Activated CD4-positive, alpha-beta T cell treated with anti-CD3 and anti-CD28 coated beads, Interleukin-2, amount 10 ng/mL, durations not matched to agents 7 days and 5 days (primary cell): Measurements from ENCODE around the gene SLC6A13. TPM values are rescaled to one million over a fixed set of nuclear protein-coding genes. Genes with fewer than 3 reads are reported as not detected.

ENCODE experiments used
- CTCF ChIA-PET: fragments of 350-600 bp; sonication (Branson Sonifier 250); formaldehyde crosslinking; loops from one replicate; lab custom pipeline; 2021; ENCODE audit warnings: antibody characterized with exemption; lab: Charles Lee
- POLR2A ChIA-PET: fragments of 350-600 bp; sonication (Branson Sonifier 250); formaldehyde crosslinking; loops from one replicate; lab custom pipeline; 2021; ENCODE audit warnings: antibody characterized with exemption; lab: Charles Lee
- DNase-seq: peaks from one replicate; pipeline ENCODE4 v3.0.0-alpha.2; 2020
- H3K27ac Mint-ChIP-seq: one replicate; pipeline ENCODE4 v1.8.0; 2021; ENCODE audit warnings: mild to moderate bottlenecking, moderate library complexity, mixed read lengths
- H3K27me3 Mint-ChIP-seq: one replicate; pipeline ENCODE4 v1.8.0; 2021; ENCODE audit warnings: mixed read lengths
- H3K36me3 Mint-ChIP-seq: one replicate; pipeline ENCODE4 v1.8.0; 2021; ENCODE audit warnings: low read depth, mixed read lengths
- H3K4me1 Mint-ChIP-seq: one replicate; pipeline ENCODE4 v1.8.0; 2021; ENCODE audit warnings: mixed read lengths
- H3K4me3 Mint-ChIP-seq: one replicate; pipeline ENCODE4 v1.8.0; 2021; ENCODE audit warnings: mild to moderate bottlenecking, moderate library complexity, mixed read lengths
- H3K9me3 Mint-ChIP-seq: one replicate; pipeline ENCODE4 v1.8.0; 2021; ENCODE audit warnings: mixed read lengths
- total RNA-seq, 2 experiments: library from RNA; stranded (reverse); gene quantifications; one replicate each; pipeline ENCODE4 v1.2.3, GENCODE V29; 2021

Gene SLC6A13
- total RNA-seq, 2 experiments from 2014 or later, result 0.15 to 0.19 TPM

DNA sequence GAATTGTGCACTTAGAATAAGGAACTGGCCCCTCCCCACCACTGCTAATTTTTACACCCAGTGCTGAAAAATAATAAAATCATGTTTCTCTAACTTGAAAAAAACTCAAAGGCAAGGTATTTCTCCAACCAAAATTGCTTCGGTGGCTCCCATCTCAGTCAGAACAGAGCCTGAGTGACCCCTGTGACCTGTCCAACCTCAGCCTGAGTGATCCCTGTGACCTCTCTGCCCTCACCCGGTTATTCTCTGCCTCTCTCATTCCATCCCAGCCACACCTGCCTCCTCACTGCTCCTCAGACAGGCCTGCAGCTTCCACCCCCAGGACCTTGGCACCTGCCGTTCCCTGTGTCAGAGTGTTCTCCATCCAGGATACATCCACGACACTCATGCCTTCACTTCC lies 53.8 kb downstream of the SLC6A13 start:
- CTCF ChIA-PET, result no interaction called here
- Mint-ChIP-seq H3K27ac (no peak overlapping the region), H3K36me3 (no peaks in the 10 kb centered on the region), H3K4me1 (no peaks in the 10 kb centered on the region), H3K9me3 (no peaks in the 10 kb centered on the region), H3K27me3 (peaks cover 32% of the 10 kb centered on the region), H3K4me3 (no peak overlapping the region)
- no peak for DNase-seq
- POLR2A ChIA-PET, result no interaction called here

DNA sequence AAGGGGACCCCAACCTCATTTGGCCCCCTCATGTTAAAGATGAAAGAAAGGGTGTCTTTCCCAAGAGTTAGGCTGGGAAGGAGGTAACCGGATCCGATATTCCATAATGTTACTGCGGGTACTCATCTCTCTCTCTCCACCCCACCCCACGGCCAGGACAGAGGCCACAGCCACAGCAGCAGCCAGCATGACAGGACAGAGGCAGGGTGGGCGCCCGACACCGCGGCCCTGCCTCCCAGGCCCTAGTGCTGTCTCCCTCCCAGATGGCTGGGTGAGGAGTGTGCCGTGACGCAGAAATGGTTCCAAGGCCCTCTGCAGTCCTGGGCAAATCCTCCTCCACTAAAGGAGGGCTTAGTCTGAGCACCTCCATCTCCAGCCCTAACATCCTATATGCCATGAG lies 54.8 kb downstream of the SLC6A13 start:
- ChIA-PET POLR2A (no interaction called here), CTCF (no interaction called here)
- peaks cover 27% of the 10 kb centered on the region for H3K27me3 Mint-ChIP-seq
- no peaks in the 10 kb centered on the region for H3K4me1 Mint-ChIP-seq
- no peak for DNase-seq
- H3K4me3 Mint-ChIP-seq, result no peak overlapping the region
- H3K27ac Mint-ChIP-seq, result no peak overlapping the region
- no peaks in the 10 kb centered on the region for H3K9me3 Mint-ChIP-seq
- no peaks in the 10 kb centered on the region for H3K36me3 Mint-ChIP-seq

DNA sequence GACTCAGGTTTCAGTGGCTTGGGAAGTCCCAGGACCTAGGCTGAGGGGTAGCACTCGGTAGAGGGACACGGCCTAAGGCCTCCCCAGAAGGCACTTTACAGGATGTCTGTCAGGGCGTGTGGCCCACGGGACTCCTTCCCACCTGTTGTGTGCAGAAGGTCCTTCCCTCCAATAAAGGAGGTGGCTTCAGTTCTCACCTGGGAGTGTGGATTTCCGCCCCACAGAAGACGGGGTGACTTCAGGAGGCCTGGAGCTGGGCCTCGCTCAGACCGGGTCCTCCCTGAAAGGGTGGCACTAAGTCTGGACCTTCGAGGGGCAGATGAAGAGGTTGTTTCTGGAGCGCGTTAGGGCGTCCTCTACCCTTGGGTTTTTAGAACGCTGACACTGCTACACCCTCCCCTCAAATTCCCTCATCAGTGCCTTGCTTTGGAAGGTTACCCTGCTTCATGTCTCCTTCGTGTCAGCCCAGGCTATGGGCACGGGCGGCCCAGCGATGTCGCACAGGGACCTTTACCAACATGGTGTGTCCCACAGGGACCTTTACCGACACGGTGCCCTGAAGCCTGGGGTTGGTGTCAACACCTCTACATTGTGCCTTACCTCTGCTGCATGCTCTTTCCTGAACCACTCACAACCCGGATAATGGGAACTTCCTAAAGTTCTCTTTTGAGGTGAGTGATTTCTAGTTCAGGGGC lies 55.7 kb downstream of the SLC6A13 start:
- Mint-ChIP-seq H3K9me3 (no peaks in the 10 kb centered on the region), H3K36me3 (no peaks in the 10 kb centered on the region), H3K4me1 (peaks cover 2% of the 10 kb centered on the region), H3K4me3 (no peak overlapping the region), H3K27ac (no peak overlapping the region), H3K27me3 (peaks cover 36% of the 10 kb centered on the region)
- no peak for DNase-seq
- CTCF ChIA-PET, result no interaction called here
- POLR2A ChIA-PET, result no interaction called here

DNA sequence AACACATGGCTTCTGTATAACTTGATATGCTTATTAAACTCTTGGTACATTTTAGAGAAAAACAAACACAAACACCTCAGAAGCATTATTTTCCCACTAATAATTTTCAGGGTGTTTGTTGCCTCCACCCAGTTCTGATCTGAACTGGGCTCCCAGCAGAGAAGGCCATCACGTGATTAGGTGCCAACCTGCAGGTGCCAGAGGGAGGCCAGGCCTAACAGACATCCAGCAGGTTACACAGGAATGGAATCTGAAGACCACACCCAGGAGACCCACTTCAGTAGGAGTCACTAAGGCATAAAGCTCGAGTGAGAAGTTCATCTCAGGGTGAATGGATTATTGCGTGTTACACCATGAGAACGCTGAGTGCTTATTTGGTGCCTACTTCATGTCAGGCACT lies 57.6 kb downstream of the SLC6A13 start:
- Mint-ChIP-seq H3K4me1 (peaks cover 2% of the 10 kb centered on the region), H3K27me3 (peaks cover 47% of the 10 kb centered on the region), H3K9me3 (no peaks in the 10 kb centered on the region), H3K36me3 (no peaks in the 10 kb centered on the region), H3K27ac (no peak overlapping the region), H3K4me3 (no peak overlapping the region)
- CTCF ChIA-PET, result no interaction called here
- DNase-seq, result no peak
- POLR2A ChIA-PET, result no interaction called here

DNA sequence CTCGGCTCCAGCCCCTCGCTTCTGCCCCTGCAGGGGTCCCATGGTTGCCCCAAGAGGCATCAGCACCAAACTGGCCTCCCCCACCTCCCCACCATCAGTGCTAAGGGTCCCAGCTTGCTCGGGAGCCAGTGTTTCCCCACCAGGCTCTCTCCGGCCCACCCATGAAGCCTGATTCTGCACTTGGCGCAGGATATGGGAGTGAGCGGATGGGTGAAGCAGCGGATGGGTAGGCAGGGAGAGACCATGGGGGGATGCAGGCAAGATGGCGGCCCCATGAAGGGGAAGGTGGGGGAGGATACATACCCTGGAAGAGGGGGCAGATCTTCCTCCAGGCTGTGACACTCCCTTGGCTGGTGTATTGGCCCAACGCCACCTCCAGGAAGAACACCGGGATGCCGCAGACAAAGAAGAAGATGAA lies 58.4 kb downstream of the SLC6A13 start:
- POLR2A ChIA-PET, result no interaction called here
- Mint-ChIP-seq H3K36me3 (no peaks in the 10 kb centered on the region), H3K4me1 (peaks cover 2% of the 10 kb centered on the region), H3K9me3 (no peaks in the 10 kb centered on the region), H3K4me3 (no peak overlapping the region), H3K27ac (no peak overlapping the region), H3K27me3 (peaks cover 47% of the 10 kb centered on the region)
- no peak for DNase-seq
- CTCF ChIA-PET, result no interaction called here

DNA sequence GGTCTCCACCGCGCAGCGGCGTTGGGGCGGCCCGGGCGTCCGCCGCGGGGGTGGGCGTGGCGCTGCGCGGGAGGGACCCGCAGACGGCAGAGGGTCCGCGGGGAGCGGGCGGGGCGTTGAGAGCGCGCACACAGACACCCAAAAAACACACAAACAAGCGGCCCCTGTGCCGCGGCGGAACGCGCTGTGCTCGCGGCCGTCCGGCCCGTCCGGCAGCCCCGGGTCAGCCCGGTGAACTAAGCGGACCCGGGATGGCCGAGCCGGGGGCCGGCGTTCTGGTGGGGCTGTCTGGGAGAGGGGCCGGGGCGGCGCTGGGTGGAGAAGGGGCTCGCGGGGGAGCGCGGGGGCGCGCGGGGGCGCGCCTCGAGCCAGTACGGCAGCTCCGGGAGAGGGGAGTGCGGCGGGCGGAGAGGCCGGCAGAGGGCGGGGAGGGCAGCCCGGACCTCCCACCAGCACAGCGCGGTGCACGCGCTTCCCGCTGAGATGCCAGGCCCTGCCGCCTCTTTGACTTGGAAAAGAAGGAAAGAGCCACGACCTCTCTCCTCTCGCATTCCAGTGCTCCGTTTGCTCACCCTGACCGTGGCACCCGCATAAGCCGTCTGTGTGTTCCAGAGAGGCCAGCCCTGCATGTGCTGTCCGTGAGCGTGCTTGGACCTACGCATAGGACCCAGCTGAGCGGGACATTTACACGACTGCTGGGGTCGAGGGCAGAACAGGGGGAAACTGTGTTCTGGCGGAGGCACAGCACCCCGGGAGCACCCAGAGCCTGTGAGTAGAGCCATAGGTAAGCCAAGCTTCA lies 59.0 kb downstream of the SLC6A13 start:
- H3K27ac Mint-ChIP-seq, result no peak overlapping the region
- H3K36me3 Mint-ChIP-seq, result no peaks in the 10 kb centered on the region
- CTCF ChIA-PET, result no interaction called here
- H3K4me3 Mint-ChIP-seq, result no peak overlapping the region
- POLR2A ChIA-PET, result no interaction called here
- H3K27me3 Mint-ChIP-seq, result peaks cover 48% of the 10 kb centered on the region
- no peak for DNase-seq
- peaks cover 2% of the 10 kb centered on the region for H3K4me1 Mint-ChIP-seq
- no peaks in the 10 kb centered on the region for H3K9me3 Mint-ChIP-seq

DNA sequence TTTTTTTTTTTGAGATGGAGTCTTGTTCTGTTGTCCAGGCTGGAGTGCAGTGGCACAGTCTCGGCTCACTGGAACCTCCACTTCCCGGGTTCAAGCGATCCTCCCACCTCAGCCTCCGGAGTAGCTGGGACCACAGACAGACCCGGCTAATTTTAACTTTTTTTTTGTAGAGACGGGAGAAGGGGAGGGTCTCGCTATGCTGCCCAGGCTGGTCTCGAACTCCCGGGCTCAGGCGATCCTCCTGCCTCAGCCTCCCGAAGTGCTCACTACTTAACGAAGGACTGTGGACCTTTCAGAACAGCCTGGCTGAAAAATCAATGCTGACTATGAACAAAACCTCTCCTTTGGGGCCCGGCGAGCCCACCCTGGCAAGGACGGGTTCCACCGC lies 59.6 kb downstream of the SLC6A13 start:
- Mint-ChIP-seq H3K4me3 (no peak overlapping the region), H3K9me3 (no peaks in the 10 kb centered on the region), H3K36me3 (no peaks in the 10 kb centered on the region), H3K4me1 (peaks cover 2% of the 10 kb centered on the region), H3K27me3 (peaks cover 50% of the 10 kb centered on the region), H3K27ac (no peak overlapping the region)
- POLR2A ChIA-PET, result no interaction called here
- DNase-seq, result no peak
- CTCF ChIA-PET, result no interaction called here

DNA sequence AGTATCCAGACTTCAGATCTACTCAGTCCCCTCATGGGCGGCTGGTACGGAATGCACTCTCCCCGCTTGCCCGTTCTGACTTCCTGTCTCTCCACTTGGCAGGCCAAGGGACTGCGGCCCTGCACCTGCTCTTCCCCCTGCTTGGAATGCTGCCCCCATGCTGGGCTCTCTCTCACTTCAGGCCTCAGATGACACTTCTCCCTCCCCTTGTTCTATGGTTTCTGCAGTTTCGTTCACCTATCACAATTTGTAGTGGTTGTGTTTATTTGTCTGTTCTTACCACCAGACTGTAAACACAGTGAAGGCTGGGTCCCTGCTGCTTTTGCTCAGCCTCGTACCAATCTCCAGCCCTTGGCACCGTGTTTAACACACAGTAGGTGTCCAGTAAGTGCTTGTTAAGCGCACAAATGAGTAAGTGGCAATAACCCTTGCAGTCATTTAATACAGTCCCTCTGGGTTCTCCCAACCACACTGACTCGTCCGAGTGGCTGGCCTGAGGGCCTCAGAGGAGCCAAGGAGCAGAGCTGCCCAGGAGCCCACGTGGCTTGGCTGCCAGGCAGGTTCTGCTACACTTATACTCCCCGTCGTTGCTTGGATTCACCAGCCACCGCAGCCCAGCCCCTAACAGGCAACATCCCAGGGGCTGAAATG lies 60.4 kb downstream of the SLC6A13 start:
- no peak for DNase-seq
- H3K4me3 Mint-ChIP-seq, result no peak overlapping the region
- CTCF ChIA-PET, result no interaction called here
- no peaks in the 10 kb centered on the region for H3K36me3 Mint-ChIP-seq
- H3K27me3 Mint-ChIP-seq, result peaks cover 52% of the 10 kb centered on the region
- H3K9me3 Mint-ChIP-seq, result no peaks in the 10 kb centered on the region
- POLR2A ChIA-PET, result no interaction called here
- peaks cover 2% of the 10 kb centered on the region for H3K4me1 Mint-ChIP-seq
- H3K27ac Mint-ChIP-seq, result no peak overlapping the region

DNA sequence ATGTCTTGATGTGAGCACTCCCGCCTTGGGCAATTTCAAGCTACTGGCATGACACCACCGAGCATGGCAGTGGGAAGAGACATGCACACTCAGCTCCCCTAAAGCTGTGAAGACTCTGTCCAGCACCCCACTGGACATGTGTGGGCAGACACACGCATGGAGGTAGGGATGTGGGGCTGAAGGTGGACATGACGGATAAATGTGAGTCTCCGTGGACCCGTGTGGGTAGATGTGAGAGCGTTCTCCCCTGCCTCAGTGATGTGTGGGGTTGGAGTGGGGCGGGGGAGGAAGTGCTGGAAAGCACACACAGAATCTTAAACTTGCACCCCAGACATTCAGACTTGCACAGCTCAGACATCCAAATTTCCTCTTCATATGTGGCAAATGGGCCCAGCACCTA lies 61.3 kb downstream of the SLC6A13 start:
- no peak for DNase-seq
- Mint-ChIP-seq H3K4me1 (peaks cover 2% of the 10 kb centered on the region), H3K4me3 (no peak overlapping the region), H3K9me3 (no peaks in the 10 kb centered on the region), H3K27ac (no peak overlapping the region), H3K27me3 (peaks cover 51% of the 10 kb centered on the region), H3K36me3 (no peaks in the 10 kb centered on the region)
- POLR2A ChIA-PET, result no interaction called here
- CTCF ChIA-PET, result interaction anchor here (1.4 kb wide), 1 partner anchor 12 kb away, joined by 4 read pairs; no protein-coding TSS in a partner anchor

DNA sequence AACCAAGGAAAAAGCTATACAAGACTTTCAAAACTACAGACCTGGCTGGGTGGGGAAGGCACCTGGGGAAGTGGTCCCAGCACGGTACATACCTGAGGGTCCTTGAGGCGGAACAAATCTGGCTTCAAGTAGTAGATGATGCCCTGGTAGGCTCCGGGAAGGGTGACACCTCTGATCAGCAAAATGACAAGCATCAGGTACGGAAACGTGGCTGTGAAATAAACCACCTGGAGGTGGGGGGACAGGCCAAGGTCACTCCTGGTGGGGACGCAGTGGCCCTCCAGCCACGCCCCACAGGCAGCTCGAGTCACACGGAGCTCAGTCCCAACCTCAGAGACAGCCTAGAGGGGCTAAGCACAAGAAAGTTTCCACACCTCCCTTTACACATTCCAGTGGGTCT lies 63.9 kb downstream of the SLC6A13 start:
- no peak overlapping the region for H3K4me3 Mint-ChIP-seq
- peaks cover 2% of the 10 kb centered on the region for H3K4me1 Mint-ChIP-seq
- H3K27ac Mint-ChIP-seq, result no peak overlapping the region
- H3K9me3 Mint-ChIP-seq, result no peaks in the 10 kb centered on the region
- no peak for DNase-seq
- H3K36me3 Mint-ChIP-seq, result no peaks in the 10 kb centered on the region
- peaks cover 28% of the 10 kb centered on the region for H3K27me3 Mint-ChIP-seq
- ChIA-PET POLR2A (no interaction called here), CTCF (no interaction called here)

DNA sequence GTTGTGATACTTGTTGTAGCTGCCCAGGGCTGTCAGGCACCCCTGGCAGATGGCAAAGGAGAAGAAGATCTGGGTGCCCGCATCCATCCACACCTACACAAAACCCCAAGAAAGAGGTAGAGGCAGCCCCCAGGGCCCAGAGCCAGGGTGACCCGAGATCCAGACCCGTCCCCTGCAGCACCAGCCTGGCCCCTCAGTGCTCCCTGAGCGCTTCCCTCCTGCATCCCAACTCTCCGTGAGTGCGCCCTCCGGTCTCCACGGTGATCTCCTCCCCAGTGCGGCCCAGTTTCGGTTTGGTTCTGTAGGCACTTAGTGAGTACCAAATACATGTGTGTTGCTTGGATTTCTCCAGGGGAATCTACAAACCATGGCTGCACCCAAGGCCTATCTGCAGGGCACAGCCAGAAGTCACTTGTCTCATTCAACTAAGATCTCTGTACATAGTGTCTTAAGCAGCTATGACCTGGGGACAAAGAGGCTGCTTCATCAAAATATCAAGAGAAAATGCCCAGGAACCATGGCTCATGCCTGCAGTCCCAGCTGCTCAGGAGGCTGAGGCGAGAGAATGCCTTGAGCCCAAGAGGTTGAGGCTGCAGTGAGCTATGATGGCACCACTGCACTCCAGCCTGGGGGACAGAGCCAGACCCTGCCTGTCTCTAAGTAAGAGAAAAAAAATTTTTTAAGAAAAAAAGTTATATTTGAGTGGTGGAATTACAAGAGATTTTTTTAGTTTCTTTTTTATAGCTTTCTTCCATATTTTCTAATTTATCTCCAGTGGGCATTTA lies 64.5 kb downstream of the SLC6A13 start:
- POLR2A ChIA-PET, result no interaction called here
- no peaks in the 10 kb centered on the region for H3K36me3 Mint-ChIP-seq
- no peak overlapping the region for H3K4me3 Mint-ChIP-seq
- no peak for DNase-seq
- H3K27me3 Mint-ChIP-seq, result peaks cover 28% of the 10 kb centered on the region
- CTCF ChIA-PET, result no interaction called here
- no peaks in the 10 kb centered on the region for H3K9me3 Mint-ChIP-seq
- no peak overlapping the region for H3K27ac Mint-ChIP-seq
- peaks cover 2% of the 10 kb centered on the region for H3K4me1 Mint-ChIP-seq

DNA sequence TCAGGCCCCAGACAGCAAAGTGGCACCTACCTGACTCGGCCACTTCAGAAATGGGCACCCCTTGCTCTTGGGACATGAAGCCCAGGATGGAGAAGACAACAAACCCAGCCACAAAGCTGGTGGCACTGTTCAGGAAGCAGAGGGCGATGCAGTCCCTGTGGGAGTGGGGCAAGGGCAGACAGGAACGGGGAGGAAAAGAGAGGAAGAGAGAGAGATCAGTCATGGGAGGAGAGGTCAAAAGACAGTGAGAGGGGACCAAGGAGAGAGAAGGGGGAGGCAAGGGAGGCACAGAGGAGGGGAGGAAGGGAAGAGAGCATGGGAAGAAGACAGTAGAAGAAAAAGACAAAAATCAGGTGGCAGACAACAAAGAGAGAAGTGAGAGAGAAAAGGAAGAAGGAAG lies 65.3 kb downstream of the SLC6A13 start:
- CTCF ChIA-PET, result no interaction called here
- no peak overlapping the region for H3K4me3 Mint-ChIP-seq

DNA sequence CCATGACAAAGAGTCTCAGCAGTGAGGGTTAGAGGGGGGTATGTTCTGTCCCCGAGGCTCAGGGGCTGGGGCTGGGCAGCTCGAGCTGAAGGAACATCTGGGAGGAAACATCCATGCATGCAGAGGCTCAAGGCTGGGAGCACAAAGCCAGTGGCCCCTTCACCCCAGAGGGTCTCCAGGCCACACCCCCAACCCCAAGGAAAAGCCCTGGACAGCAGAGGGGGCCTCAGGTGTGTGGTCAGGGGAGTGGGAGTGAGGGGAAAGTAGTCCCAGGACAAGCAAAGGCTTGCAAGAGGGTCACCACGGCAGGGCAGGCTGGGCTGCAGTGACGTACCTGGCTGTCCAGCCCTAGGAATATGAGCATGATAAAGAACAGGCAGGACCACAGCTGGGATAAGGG lies 66.2 kb downstream of the SLC6A13 start:
- Mint-ChIP-seq H3K27ac (no peak overlapping the region), H3K4me1 (no peaks in the 10 kb centered on the region), H3K4me3 (no peak overlapping the region), H3K27me3 (peaks cover 15% of the 10 kb centered on the region), H3K9me3 (no peaks in the 10 kb centered on the region), H3K36me3 (no peaks in the 10 kb centered on the region)
- ChIA-PET CTCF (no interaction called here), POLR2A (no interaction called here)
- no peak for DNase-seq

More for the DNA sequence above, 65.3 kb downstream of the SLC6A13 start:
- Mint-ChIP-seq H3K27ac (no peak overlapping the region), H3K27me3 (peaks cover 23% of the 10 kb centered on the region), H3K36me3 (no peaks in the 10 kb centered on the region), H3K9me3 (no peaks in the 10 kb centered on the region), H3K4me1 (no peaks in the 10 kb centered on the region)
- POLR2A ChIA-PET, result no interaction called here
- no peak for DNase-seq
